Measurements from ENCODE around the gene MAT2A. TPM values are rescaled to one million over a fixed set of nuclear protein-coding genes. Genes with fewer than 3 reads are reported as not detected.
"Not testable (repeated sequence)": the region's sequence is repeated elsewhere in the genome, so short reads cannot be mapped to it uniquely, and the experiment has no call there.

The MAT2A gene
- polyA plus RNA-seq, 4 donors: 310 to 357 (median 338) TPM

- DNase-seq (ENCODE audit: low read depth in 4 of 4, low spot score in 3 of 4): no peak
These were observed 38.6 kb downstream of the MAT2A start, which contains the start of gene VAMP8 for GRCh38 chr2:85577386-85578242. Gene VAMP8 (plus strand): TSS chr2:85577586. CDS start chr2:85577647, 61 bp downstream.

GRCh38 chr2:85578243-85579180 lies 39.5 kb downstream of the MAT2A start:
- no peak for DNase-seq (ENCODE audit: low read depth in 4 of 4, low spot score in 3 of 4)

GRCh38 chr2:85579266-85579935 lies 40.4 kb downstream of the MAT2A start:
- DNase-seq (ENCODE audit: low read depth in 4 of 4, low spot score in 3 of 4): no peak

GRCh38 chr2:85580206-85580605 lies 41.2 kb downstream of the MAT2A start:
- no peak for DNase-seq (ENCODE audit: low read depth in 4 of 4, low spot score in 3 of 4)

- DNase-seq (ENCODE audit: low read depth in 4 of 4, low spot score in 3 of 4): no peak
These were observed 43.5 kb downstream of the MAT2A start for GRCh38 chr2:85582492-85582891.

GRCh38 chr2:85583667-85584353 lies 44.8 kb downstream of the MAT2A start:
- no peak for DNase-seq (ENCODE audit: low read depth in 4 of 4, low spot score in 3 of 4)

- no peak for DNase-seq (ENCODE audit: low read depth in 4 of 4, low spot score in 3 of 4)
These were observed 45.4 kb downstream of the MAT2A start, which contains the start of gene VAMP5 for GRCh38 chr2:85584354-85584856. Gene VAMP5 (plus strand): TSS chr2:85584431. CDS start chr2:85584491, 60 bp downstream.

GRCh38 chr2:85584857-85585780 lies 46.2 kb downstream of the MAT2A start:
- DNase-seq (ENCODE audit: low read depth in 4 of 4, low spot score in 3 of 4): no peak

GRCh38 chr2:85585781-85586105 lies 46.8 kb downstream of the MAT2A start:
- DNase-seq (ENCODE audit: low read depth in 4 of 4, low spot score in 3 of 4): no peak

GRCh38 chr2:85588236-85588635 lies 49.3 kb downstream of the MAT2A start:
- no peak for DNase-seq (ENCODE audit: low read depth in 4 of 4, low spot score in 3 of 4)

- DNase-seq (ENCODE audit: low read depth in 4 of 4, low spot score in 3 of 4): no peak
These were observed 49.7 kb downstream of the MAT2A start for GRCh38 chr2:85588645-85589044.

- DNase-seq (ENCODE audit: low read depth in 4 of 4, low spot score in 3 of 4): no peak
These were observed 50.2 kb downstream of the MAT2A start for GRCh38 chr2:85589181-85589580.

GRCh38 chr2:85589982-85590791 lies 51.2 kb downstream of the MAT2A start:
- DNase-seq (ENCODE audit: low read depth in 4 of 4, low spot score in 3 of 4): no peak

GRCh38 chr2:85590950-85591349 lies 52.0 kb downstream of the MAT2A start:
- DNase-seq (ENCODE audit: low read depth in 4 of 4, low spot score in 3 of 4): no peak

GRCh38 chr2:85591563-85591962 lies 52.6 kb downstream of the MAT2A start:
- DNase-seq (ENCODE audit: low read depth in 4 of 4, low spot score in 3 of 4): no peak

GRCh38 chr2:85592299-85592698 lies 53.3 kb downstream of the MAT2A start:
- DNase-seq (ENCODE audit: low read depth in 4 of 4, low spot score in 3 of 4): not testable (repeated sequence)

- DNase-seq (ENCODE audit: low read depth in 4 of 4, low spot score in 3 of 4): no peak
These were observed 54.1 kb downstream of the MAT2A start for GRCh38 chr2:85593023-85593422.

All from right renal pelvis (tissue), 4 donors.